OCI-LY7 (cell line): ENCODE measurements around the gene CYP27C1.

ENCODE experiments used
- EZH2phosphoT487 ChIP-seq: fragments of 200-600 bp; sonication (generic); IDR thresholded peaks from 2 replicates; pipeline ENCODE4 v1.6.1; 2018; ENCODE audit warnings: low read depth, borderline replicate concordance, mild to moderate bottlenecking, mixed run types, antibody characterized with exemption, low read length, moderate library complexity, mixed read lengths
- TF ChIP-seq, protein P1 (sequence below): fragments of 200-600 bp; sonication (generic); conservative IDR thresholded peaks from 2 replicates; pipeline ENCODE4 v1.5.1; 2014; ENCODE audit warnings: mild to moderate bottlenecking, antibody characterized with exemption, low read length, moderate library complexity, mixed read lengths

DNA sequence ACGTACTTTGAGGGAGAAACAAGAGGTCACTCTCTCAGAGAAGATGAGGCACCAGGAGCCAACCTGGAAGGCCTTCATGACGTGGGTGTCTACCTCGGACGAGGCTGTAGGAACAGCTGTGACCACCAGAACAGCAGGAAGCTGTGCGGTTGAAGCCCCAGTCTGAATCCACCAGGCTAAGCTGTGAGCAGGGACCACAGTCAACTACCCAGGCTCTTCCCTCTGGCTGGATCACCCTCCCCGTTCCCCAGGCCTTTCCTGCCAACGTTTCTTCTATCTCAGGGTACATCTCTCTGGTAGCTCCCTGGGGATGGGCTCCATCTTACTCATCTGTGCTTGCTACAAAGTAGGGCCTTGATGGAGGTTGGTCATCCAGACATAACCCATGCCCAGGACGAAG, 36.8 kb upstream of the CYP27C1 start:
- TF ChIP-seq, protein P1, sequence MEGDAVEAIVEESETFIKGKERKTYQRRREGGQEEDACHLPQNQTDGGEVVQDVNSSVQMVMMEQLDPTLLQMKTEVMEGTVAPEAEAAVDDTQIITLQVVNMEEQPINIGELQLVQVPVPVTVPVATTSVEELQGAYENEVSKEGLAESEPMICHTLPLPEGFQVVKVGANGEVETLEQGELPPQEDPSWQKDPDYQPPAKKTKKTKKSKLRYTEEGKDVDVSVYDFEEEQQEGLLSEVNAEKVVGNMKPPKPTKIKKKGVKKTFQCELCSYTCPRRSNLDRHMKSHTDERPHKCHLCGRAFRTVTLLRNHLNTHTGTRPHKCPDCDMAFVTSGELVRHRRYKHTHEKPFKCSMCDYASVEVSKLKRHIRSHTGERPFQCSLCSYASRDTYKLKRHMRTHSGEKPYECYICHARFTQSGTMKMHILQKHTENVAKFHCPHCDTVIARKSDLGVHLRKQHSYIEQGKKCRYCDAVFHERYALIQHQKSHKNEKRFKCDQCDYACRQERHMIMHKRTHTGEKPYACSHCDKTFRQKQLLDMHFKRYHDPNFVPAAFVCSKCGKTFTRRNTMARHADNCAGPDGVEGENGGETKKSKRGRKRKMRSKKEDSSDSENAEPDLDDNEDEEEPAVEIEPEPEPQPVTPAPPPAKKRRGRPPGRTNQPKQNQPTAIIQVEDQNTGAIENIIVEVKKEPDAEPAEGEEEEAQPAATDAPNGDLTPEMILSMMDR = no peak
- no peak for TF ChIP-seq EZH2phosphoT487
